HEK293 (cell line): ENCODE measurements around the gene ELMO1.

ENCODE experiments used
- ZEB2 ChIP-seq: fragments of 450-650 bp; formaldehyde crosslinking; IDR thresholded peaks from 2 replicates; pipeline ENCODE4 v1.5.1; 2016; ENCODE audit warnings: missing biosample characterization, missing genetic modification characterization
- ZNF692 ChIP-seq: fragments of 450-650 bp; formaldehyde crosslinking; IDR thresholded peaks from 2 replicates; pipeline ENCODE4 v1.5.1; 2016; ENCODE audit warnings: missing biosample characterization, missing genetic modification characterization
- ZNF747 ChIP-seq: fragments of 450-650 bp; formaldehyde crosslinking; IDR thresholded peaks from 2 replicates; pipeline ENCODE4 v1.5.1; 2016; ENCODE audit warnings: missing biosample characterization, missing genetic modification characterization
- ZSCAN23 ChIP-seq: fragments of 450-650 bp; formaldehyde crosslinking; IDR thresholded peaks from 2 replicates; pipeline ENCODE4 v1.5.1; 2016; ENCODE audit warnings: missing biosample characterization, missing genetic modification characterization

GRCh38 chr7:37366445-37366844, 82.2 kb downstream of the ELMO1 start:
- no peak for TF ChIP-seq ZSCAN23 (tag by site-specific recombination)
- TF ChIP-seq ZEB2 = no peak
- TF ChIP-seq ZNF692 (tag by site-specific recombination) = no peak
- no peak for TF ChIP-seq ZNF747 (tag by site-specific recombination)
